Measurements from ENCODE around the gene SIGLEC14.

The SIGLEC14 gene

DNA sequence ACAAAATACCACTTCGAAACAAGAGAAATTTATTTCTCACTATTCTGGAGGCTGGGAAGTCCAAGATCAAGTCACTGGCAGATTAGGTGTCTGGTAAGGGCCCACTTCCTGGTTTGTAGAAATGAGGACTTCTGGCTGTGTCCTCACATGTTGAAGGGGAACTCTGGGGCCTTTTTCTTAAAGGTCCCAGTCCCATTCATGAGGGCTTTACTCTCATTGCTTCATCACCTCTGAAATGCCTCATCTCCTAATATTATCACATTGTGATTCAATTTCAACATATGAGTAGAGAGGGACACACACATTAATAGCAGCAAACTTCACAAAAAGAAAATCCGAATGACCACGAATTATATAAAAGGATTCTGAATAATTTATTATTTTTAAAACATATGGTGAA, 21.6 kb upstream of the SIGLEC14 start:
- no peak for DNase-seq (ENCODE audit: low read depth)
- no peak overlapping the region for H3K4me3 ChIP-seq (ENCODE audit: low read depth, low read length)
- TF ChIP-seq, protein P1, sequence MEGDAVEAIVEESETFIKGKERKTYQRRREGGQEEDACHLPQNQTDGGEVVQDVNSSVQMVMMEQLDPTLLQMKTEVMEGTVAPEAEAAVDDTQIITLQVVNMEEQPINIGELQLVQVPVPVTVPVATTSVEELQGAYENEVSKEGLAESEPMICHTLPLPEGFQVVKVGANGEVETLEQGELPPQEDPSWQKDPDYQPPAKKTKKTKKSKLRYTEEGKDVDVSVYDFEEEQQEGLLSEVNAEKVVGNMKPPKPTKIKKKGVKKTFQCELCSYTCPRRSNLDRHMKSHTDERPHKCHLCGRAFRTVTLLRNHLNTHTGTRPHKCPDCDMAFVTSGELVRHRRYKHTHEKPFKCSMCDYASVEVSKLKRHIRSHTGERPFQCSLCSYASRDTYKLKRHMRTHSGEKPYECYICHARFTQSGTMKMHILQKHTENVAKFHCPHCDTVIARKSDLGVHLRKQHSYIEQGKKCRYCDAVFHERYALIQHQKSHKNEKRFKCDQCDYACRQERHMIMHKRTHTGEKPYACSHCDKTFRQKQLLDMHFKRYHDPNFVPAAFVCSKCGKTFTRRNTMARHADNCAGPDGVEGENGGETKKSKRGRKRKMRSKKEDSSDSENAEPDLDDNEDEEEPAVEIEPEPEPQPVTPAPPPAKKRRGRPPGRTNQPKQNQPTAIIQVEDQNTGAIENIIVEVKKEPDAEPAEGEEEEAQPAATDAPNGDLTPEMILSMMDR (IDR thresholded peaks at IDR 0.05; ENCODE audit: low read depth, low read length, missing control alignments) = no peak

DNA sequence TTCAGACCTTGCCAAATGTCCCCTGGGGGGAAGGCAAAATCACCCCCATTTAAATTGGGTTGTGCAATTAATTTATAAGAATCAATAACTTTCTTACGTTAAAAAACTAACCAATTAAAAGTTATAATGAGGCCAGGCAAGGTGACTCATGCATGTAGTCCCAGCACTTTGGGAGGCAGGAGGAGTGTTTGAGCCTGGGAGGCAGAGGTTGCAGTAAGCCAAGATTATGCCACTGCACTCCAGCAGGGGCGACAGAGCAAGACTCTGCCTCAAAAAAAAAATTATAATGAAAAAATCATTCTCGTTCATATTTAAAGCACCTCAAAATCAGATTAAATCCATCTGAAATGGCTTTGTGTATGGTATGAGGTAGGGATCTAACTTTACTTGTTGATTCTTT, 18.4 kb upstream of the SIGLEC14 start:
- TF ChIP-seq, protein P1 (IDR thresholded peaks at IDR 0.05; ENCODE audit: low read depth, low read length, missing control alignments) = peak; percentile 25
- DNase-seq (ENCODE audit: low read depth) = no peak
- H3K4me3 ChIP-seq (ENCODE audit: low read depth, low read length) = no peak overlapping the region

DNA sequence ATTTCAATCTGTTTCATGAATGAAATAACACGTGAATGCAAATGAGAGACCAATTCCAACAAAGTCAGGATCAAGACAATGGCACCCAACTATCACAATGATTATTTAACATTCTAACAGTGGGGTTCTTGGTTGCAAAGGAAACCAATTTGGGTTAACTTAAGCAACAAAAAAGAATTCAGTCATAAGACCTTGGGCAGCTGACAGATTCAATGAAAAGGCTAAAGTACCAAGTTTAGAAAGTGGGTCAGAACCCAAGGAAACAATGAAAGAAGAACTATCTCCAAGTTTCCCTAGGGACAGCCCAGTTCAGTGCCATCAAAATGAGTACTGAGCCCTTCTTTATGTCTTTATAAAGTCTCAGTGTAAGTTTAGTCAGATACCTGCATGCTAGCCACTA, 17.5 kb upstream of the SIGLEC14 start:
- DNase-seq (ENCODE audit: low read depth) = no peak
- TF ChIP-seq, protein P1 (IDR thresholded peaks at IDR 0.05; ENCODE audit: low read depth, low read length, missing control alignments) = no peak
- no peak overlapping the region for H3K4me3 ChIP-seq (ENCODE audit: low read depth, low read length)

DNA sequence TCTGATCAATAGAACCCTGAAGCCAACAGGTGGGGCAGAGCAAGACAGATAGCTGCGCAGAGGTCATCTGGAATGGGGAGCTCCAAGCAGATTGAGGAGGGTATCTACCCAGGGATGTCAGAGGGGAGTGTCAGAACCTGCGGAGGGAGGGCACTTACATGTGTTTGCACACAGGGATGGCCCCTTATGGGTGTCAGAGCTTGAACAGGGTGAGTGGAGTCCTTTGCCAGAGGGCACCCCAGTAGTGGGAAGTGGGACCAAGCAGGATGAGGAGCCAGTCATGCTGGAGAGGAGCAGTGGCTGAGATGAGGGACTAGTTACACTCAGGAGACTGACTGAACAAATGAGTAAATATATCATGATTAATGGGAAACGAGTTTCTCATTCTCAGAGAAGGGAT, 17.0 kb upstream of the SIGLEC14 start:
- no peak overlapping the region for H3K4me3 ChIP-seq (ENCODE audit: low read depth, low read length)
- no peak for DNase-seq (ENCODE audit: low read depth)
- TF ChIP-seq, protein P1 (IDR thresholded peaks at IDR 0.05; ENCODE audit: low read depth, low read length, missing control alignments) = no peak

DNA sequence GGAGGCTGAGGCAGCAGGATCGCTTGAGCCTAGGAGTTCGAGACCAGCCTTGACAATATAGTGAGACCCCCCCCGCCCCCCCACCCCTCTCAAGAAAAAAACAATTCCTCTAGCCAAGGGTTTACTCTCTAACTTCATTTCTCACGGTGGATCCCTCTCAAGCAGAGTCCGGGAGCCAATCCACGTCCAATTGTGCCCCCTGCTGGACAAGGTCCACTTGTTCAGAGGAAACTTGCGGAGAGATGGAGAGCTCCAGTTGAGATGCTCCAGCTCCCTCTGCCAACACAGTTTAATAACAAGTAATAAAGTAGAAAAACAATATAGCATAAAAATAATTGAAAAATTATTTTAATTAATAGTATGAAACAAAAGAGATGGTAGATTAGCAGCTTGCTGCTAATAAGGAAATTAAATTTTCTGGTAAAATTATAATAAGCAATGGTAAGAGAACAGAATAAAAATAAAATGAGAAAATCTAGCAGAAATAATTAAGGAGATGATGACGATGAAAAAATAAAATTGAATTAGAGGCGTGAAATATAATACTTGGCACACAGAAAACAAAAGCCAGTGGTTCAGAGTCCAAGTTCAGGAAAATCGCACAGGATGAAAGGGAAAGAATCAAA, 14.5 kb upstream of the SIGLEC14 start:
- DNase-seq (ENCODE audit: low read depth) = peak; percentile 38
- H3K4me3 ChIP-seq (ENCODE audit: low read depth, low read length) = no peak overlapping the region
- TF ChIP-seq, protein P1 (IDR thresholded peaks at IDR 0.05; ENCODE audit: low read depth, low read length, missing control alignments) = peak; percentile 64

DNA sequence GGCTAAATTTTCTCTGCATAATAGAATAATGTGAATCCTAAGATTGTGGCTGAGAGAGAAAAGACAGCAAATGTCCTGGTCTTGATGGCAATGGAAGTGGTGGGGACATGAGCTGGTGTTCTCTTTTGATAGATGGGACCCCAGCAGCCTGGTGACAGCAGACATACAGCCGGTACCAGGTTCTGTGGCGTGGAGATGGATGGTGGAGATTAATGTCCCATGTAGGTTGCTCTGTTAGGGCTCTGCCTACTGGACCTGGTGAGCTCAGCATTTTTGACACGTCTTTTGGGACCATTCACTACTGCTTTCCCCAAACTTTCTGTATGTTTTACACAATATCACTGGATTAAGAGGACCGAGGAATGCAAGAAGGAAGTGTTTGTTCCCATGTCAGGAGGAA, 8.2 kb upstream of the SIGLEC14 start:
- TF ChIP-seq, protein P1 (IDR thresholded peaks at IDR 0.05; ENCODE audit: low read depth, low read length, missing control alignments) = peak; percentile 17
- no peak overlapping the region for H3K4me3 ChIP-seq (ENCODE audit: low read depth, low read length)
- DNase-seq (ENCODE audit: low read depth) = no peak

DNA sequence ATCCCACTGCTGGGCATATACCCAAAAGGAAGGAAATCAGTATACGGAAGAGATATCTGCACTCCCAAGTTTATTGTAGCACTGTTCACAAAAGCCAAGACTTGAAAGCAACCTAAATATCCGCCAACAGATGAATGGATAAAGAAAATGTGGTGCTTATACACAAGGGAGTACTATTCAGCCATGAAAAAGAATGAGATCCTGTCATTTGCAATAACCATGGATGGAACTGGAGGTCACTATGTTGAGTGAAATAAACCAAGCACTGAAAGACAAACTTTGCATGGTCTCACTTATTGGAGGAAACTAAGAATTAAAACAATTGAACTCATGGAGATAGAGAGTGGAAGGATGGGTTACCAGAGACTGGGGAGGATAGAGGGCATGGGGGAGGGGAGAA, 6.5 kb upstream of the SIGLEC14 start:
- TF ChIP-seq, protein P1 (IDR thresholded peaks at IDR 0.05; ENCODE audit: low read depth, low read length, missing control alignments) = no peak
- H3K4me3 ChIP-seq (ENCODE audit: low read depth, low read length) = no peak overlapping the region
- DNase-seq (ENCODE audit: low read depth) = no peak

Measured in GM12864 (cell line).